HG02943 (cell line): ENCODE measurements around the gene SMPD1.

Source experiments
- ATAC-seq: cut with Tn5 transposase; IDR thresholded peaks from one replicate; pipeline ENCODE4 v1.9.1; 2021; ENCODE audit warnings: mild to moderate bottlenecking, low read depth, moderate library complexity; ENCODE audit not compliant: unreplicated experiment

The SMPD1 gene

GRCh38 chr11:6389905-6390717 is at the start of gene SMPD1:
Gene SMPD1, plus strand, starts transcription at chr11:6390474. Its CDS starts 125 bp downstream, at chr11:6390599.
- ATAC-seq: peak; percentile 97

GRCh38 chr11:6345366-6345765 is 44.9 kb upstream of the SMPD1 start:
- ATAC-seq: no peak

- no peak for ATAC-seq
Measured at GRCh38 chr11:6350043-6350442, 40.2 kb upstream of the SMPD1 start.

- ATAC-seq: no peak
Measured at GRCh38 chr11:6350486-6350885, 39.8 kb upstream of the SMPD1 start.

GRCh38 chr11:6351782-6352382 is 38.4 kb upstream of the SMPD1 start:
- no peak for ATAC-seq

- ATAC-seq: no peak
Measured at GRCh38 chr11:6353367-6353987, 36.8 kb upstream of the SMPD1 start.

GRCh38 chr11:6354651-6355485 is 35.4 kb upstream of the SMPD1 start:
- no peak for ATAC-seq

GRCh38 chr11:6356503-6357055 is 33.7 kb upstream of the SMPD1 start:
- no peak for ATAC-seq

GRCh38 chr11:6357222-6357621 is 33.1 kb upstream of the SMPD1 start:
- ATAC-seq: no peak

- ATAC-seq: no peak
Measured at GRCh38 chr11:6360183-6360582, 30.1 kb upstream of the SMPD1 start.

- no peak for ATAC-seq
Measured at GRCh38 chr11:6362185-6362872, 27.9 kb upstream of the SMPD1 start.

- peak; percentile 74 for ATAC-seq
Measured at GRCh38 chr11:6362873-6363678, 27.2 kb upstream of the SMPD1 start.

- no peak for ATAC-seq
Measured at GRCh38 chr11:6365659-6366058, 24.6 kb upstream of the SMPD1 start.

- ATAC-seq: no peak
Measured at GRCh38 chr11:6371825-6372224, 18.4 kb upstream of the SMPD1 start.

GRCh38 chr11:6377902-6378639 is 12.2 kb upstream of the SMPD1 start:
- ATAC-seq: no peak

GRCh38 chr11:6378640-6378989 is 11.7 kb upstream of the SMPD1 start:
- ATAC-seq: no peak

- ATAC-seq: no peak
Measured at GRCh38 chr11:6385046-6385777, 5.1 kb upstream of the SMPD1 start.
